Fibroblast of lung (primary cell): ENCODE data around the gene CATSPER4. TPM values are rescaled to one million over a fixed set of nuclear protein-coding genes. Genes with fewer than 3 reads are reported as not detected.
A peak's percentile ranks its signal among the peaks of the same experiment; 100 is the strongest.
"Not testable (repeated sequence)": the region's sequence is repeated elsewhere in the genome, so short reads cannot be mapped to it uniquely, and the experiment has no call there.

Experiments
- DNase-seq, 2 donors: peaks; one replicate each; pipeline versions ENCODE4 v3.0.0 to v3.0.0-alpha.2; 2010; ENCODE audit warnings: low read depth in 2 of 2
- H2AFZ ChIP-seq: 2 replicates; pipeline ENCODE4 v1.5.1; 2012; ENCODE audit warnings: low read length, control low read depth, inconsistent platforms
- H3K27ac ChIP-seq: 2 replicates; pipeline ENCODE4 v1.5.1; 2011; ENCODE audit warnings: low read length, control low read depth; ENCODE audit not compliant: insufficient read depth
- H3K27me3 ChIP-seq: 2 replicates; pipeline ENCODE4 v1.5.1; 2011; ENCODE audit warnings: mild to moderate bottlenecking, low read length; ENCODE audit not compliant: control insufficient read depth, insufficient read depth
- H3K36me3 ChIP-seq: 2 replicates; pipeline ENCODE4 v1.5.1; 2011; ENCODE audit warnings: low read length; ENCODE audit not compliant: control insufficient read depth, insufficient read depth
- H3K4me1 ChIP-seq: 2 replicates; pipeline ENCODE4 v1.5.1; 2011; ENCODE audit warnings: low read length; ENCODE audit not compliant: control insufficient read depth, insufficient read depth; ENCODE audit errors: extremely low read depth
- H3K4me2 ChIP-seq: 2 replicates; pipeline ENCODE4 v1.5.1; 2011; ENCODE audit warnings: low read length, control low read depth; ENCODE audit not compliant: insufficient read depth; ENCODE audit errors: extremely low read depth
- H3K4me3 ChIP-seq, 4 experiments: fragments of 200-600 bp in 1 of 4; sonication (generic) in 1 of 4; replicated peaks in 1 of 4; 2 replicates each; pipeline ENCODE4 v1.5.1; 2011 to 2016; ENCODE audit warnings: low read length in 4 of 4, low read depth in 3 of 4, mild to moderate bottlenecking in 3 of 4, control low read depth in 2 of 4, inconsistent platforms in 1 of 4, mixed read lengths in 1 of 4; ENCODE audit not compliant: insufficient read depth in 1 of 4; ENCODE audit errors: control extremely low read depth in 1 of 4
- H3K79me2 ChIP-seq: 2 replicates; pipeline ENCODE4 v1.5.1; 2012; ENCODE audit warnings: mild to moderate bottlenecking, low read length, inconsistent platforms; ENCODE audit not compliant: control insufficient read depth, insufficient read depth
- H3K9ac ChIP-seq: 2 replicates; pipeline ENCODE4 v1.5.1; 2011; ENCODE audit warnings: mild to moderate bottlenecking, low read length, control low read depth; ENCODE audit not compliant: insufficient read depth
- H3K9me3 ChIP-seq: 2 replicates; pipeline ENCODE4 v1.5.1; 2012; ENCODE audit warnings: low read depth, low read length; ENCODE audit not compliant: control insufficient read depth, insufficient read depth
- H4K20me1 ChIP-seq: 2 replicates; pipeline ENCODE4 v1.5.1; 2011; ENCODE audit warnings: low read length; ENCODE audit not compliant: control insufficient read depth, insufficient read depth; ENCODE audit errors: extremely low read depth
- CTCF ChIP-seq, 2 donors: IDR thresholded peaks in 1 of 2; conservative IDR thresholded peaks in 1 of 2; 1 replicate in 1 of 2; 2 replicates in 1 of 2; pipeline ENCODE4 v1.5.1; 2011 to 2012; ENCODE audit warnings: low read length in 2 of 2, control low read depth in 1 of 2, inconsistent platforms in 1 of 2, low read depth in 1 of 2, mild to moderate bottlenecking in 1 of 2
- EZH2 ChIP-seq: IDR thresholded peaks from 2 replicates; pipeline ENCODE4 v1.5.1; 2012; ENCODE audit warnings: low read length, control low read depth, mild to moderate bottlenecking; ENCODE audit errors: missing control alignments
- polyA plus RNA-seq, 2 donors: library from polyadenylated mRNA; depleted of rRNA in 1 of 2; stranded (reverse) in 1 of 2; unstranded in 1 of 2; fragments of >200 nt; gene quantifications; 2 replicates each; pipeline ENCODE4 v1.2.1, GENCODE V29; 2011 to 2012; ENCODE audit warnings: missing spikeins in 1 of 2
- total RNA-seq: library from RNA; depleted of rRNA; stranded (reverse); fragments of >200 nt; gene quantifications from 2 replicates; pipeline ENCODE4 v1.2.1, GENCODE V29; 2014

CATSPER4 gene
- total and polyA plus RNA-seq, 2 donors (not counting 1 experiment from before 2014, with no cell fraction given): not detected

GRCh38 chr1:26221094-26221493 lies 30.7 kb downstream of the CATSPER4 start:
- H4K20me1 ChIP-seq: no peaks in the 10 kb centered on the region
- DNase-seq: no peak
- TF ChIP-seq EZH2 (no peak), CTCF (conservative IDR thresholded peaks at IDR 0.05 in 1 of 2, IDR thresholded peaks at IDR 0.05 in 1 of 2; ENCODE audit: low read depth in 1 of 2, low read length in 2 of 2) (no peak)
- H3K9me3 ChIP-seq: no peaks in the 10 kb centered on the region
- H3K79me2 ChIP-seq: no peaks in the 10 kb centered on the region
- peaks cover 38% of the 10 kb centered on the region for H3K27me3 ChIP-seq
- no peak overlapping the region for H3K9ac ChIP-seq
- no peak overlapping the region for H3K27ac ChIP-seq
- no peak overlapping the region for H3K4me3 ChIP-seq
- no peak overlapping the region for H3K4me2 ChIP-seq
- no peak overlapping the region for H2AFZ ChIP-seq
- no peaks in the 10 kb centered on the region for H3K36me3 ChIP-seq
- H3K4me1 ChIP-seq: no peaks in the 10 kb centered on the region

DNA sequence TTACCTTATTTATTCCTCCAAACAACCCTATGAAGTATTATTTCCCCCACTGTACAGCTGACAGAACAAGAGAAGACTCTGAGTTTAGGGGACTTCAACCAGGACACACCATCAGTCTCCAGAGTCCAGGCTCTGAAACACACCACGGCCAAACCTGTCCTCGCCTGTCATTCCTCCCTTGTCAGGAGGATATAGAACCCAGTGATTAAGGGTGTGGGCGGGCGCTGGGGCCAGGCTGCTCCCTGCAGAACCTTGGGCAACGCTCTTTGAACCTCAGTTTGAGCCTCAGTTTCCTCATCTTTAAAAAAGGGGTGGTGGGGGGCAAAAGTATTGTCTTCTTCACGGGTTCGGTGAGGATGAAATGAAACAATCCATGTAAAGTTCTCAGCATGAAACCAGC lies 34.2 kb downstream of the CATSPER4 start:
- Histone ChIP-seq H2AFZ (no peak overlapping the region), H3K27me3 (peaks cover 44% of the 10 kb centered on the region), H4K20me1 (no peaks in the 10 kb centered on the region), H3K27ac (no peak overlapping the region), H3K9me3 (no peaks in the 10 kb centered on the region), H3K9ac (no peak overlapping the region), H3K4me2 (no peak overlapping the region), H3K79me2 (no peaks in the 10 kb centered on the region), H3K4me3 (no peak overlapping the region), H3K36me3 (no peaks in the 10 kb centered on the region), H3K4me1 (no peaks in the 10 kb centered on the region)
- no peak for DNase-seq
- no peak for TF ChIP-seq CTCF (conservative IDR thresholded peaks at IDR 0.05 in 1 of 2, IDR thresholded peaks at IDR 0.05 in 1 of 2; ENCODE audit: low read depth in 1 of 2, low read length in 2 of 2)
- no peak for TF ChIP-seq EZH2

GRCh38 chr1:26225033-26225831 lies 34.8 kb downstream of the CATSPER4 start:
- Histone ChIP-seq H2AFZ (no peak overlapping the region), H3K4me3 (peak overlapping the region in 2 of 4 experiments; percentile 35 to 50), H3K4me2 (peak overlapping the region; percentile 46), H3K27me3 (peaks cover 44% of the 10 kb centered on the region), H3K36me3 (no peaks in the 10 kb centered on the region), H3K9ac (no peak overlapping the region), H3K9me3 (no peaks in the 10 kb centered on the region), H3K79me2 (no peaks in the 10 kb centered on the region), H3K27ac (no peak overlapping the region), H3K4me1 (no peaks in the 10 kb centered on the region), H4K20me1 (no peaks in the 10 kb centered on the region)
- peak; percentile 22 to 47 for DNase-seq
- TF ChIP-seq EZH2 (peak; percentile 53), CTCF (conservative IDR thresholded peaks at IDR 0.05 in 1 of 2, IDR thresholded peaks at IDR 0.05 in 1 of 2; ENCODE audit: low read depth in 1 of 2, low read length in 2 of 2) (no peak)

- H3K4me2 ChIP-seq, H3K27me3 ChIP-seq, H3K4me3 ChIP-seq, H3K4me1 ChIP-seq, H3K36me3 ChIP-seq, H3K27ac ChIP-seq, H3K79me2 ChIP-seq, H2AFZ ChIP-seq, H3K9me3 ChIP-seq, H4K20me1 ChIP-seq, H3K9ac ChIP-seq, DNase-seq: not testable (repeated sequence)
These were observed 40.3 kb downstream of the CATSPER4 start for GRCh38 chr1:26230682-26231081.
